ENCODE measurements around the gene SEMA3C.

SEMA3C gene

DNA sequence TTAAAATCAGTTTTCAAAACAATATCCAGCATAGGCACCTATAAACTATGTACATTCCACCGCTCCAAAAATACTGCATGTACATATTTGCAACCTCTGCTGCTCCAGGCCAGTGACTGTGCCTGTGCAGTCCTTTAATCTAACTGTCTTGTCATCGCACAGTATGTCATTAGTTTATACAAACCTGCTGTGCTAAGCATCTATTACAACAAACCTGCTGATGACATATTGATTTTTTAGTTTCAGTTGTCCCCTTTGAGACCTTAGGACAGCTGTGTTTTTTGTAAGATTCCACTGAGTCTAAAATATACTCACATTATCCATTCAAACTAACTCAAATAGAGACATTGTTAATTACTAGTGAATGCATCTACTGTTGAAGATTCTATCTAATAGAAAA, 33.1 kb downstream of the SEMA3C start:
- no peaks in the 10 kb centered on the region for H3K4me1 ChIP-seq (ENCODE audit: control insufficient read depth, low read length)
- TF ChIP-seq CTCF (IDR thresholded peaks at IDR 0.05; ENCODE audit: low read depth, low read length, poor library complexity, severe bottlenecking) (no peak), EZH2phosphoT487 (IDR thresholded peaks at IDR 0.05; ENCODE audit: borderline replicate concordance, low read length) (no peak)
- H3K27ac ChIP-seq (ENCODE audit: low read depth, low read length) = no peak overlapping the region

DNA sequence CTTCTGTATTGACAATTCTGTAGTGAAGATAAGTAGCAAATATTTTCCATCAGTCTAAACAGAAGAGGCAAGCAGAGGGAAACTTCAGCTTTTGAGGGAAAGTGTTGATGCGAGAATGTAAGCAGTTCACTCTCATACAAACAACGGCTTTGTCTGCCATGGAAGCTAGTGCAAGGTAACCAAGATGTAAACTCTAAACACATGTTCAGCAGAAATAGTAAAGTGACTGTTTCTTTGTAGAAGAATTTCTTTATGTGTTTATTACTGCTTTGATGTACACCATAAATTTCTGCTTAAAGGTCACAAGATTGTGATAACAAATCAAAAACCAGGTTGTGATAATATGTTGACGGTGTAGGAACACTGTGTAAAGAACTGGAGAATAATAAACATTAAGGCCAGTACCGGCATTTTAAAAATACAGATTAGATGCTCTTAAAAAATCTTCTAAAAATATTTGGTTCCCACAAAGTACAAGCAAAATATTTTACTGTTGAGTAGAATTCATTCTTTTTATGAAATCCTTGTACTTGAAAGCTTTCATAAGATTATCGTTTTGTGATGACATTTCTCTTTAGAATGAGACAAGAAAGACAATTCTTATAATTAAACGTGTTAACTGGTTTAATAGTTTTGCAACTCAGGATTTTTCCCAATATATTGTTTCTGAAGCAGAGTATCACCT, 34.2 kb downstream of the SEMA3C start:
- no peaks in the 10 kb centered on the region for H3F3A ChIP-seq (ENCODE audit: control insufficient read depth, insufficient read depth)
- no peak for TF ChIP-seq EZH2phosphoT487 (IDR thresholded peaks at IDR 0.05; ENCODE audit: borderline replicate concordance, low read length)
- TF ChIP-seq CTCF (IDR thresholded peaks at IDR 0.05; ENCODE audit: low read depth, low read length, poor library complexity, severe bottlenecking) = no peak
- no peaks in the 10 kb centered on the region for H3K27me3 ChIP-seq (ENCODE audit: control insufficient read depth, low read length)
- H3K36me3 ChIP-seq (ENCODE audit: control insufficient read depth, low read length) = no peaks in the 10 kb centered on the region
- no peaks in the 10 kb centered on the region for H3K9me2 ChIP-seq (replicated peaks; ENCODE audit: control insufficient read depth, low read length)
- no peaks in the 10 kb centered on the region for H4K20me1 ChIP-seq (ENCODE audit: control insufficient read depth, insufficient read depth, low read depth, low read length)
- H3K4me2 ChIP-seq (ENCODE audit: low read length) = no peak overlapping the region
- H3K4me3 ChIP-seq (ENCODE audit: low read length) = no peak overlapping the region
- no peaks in the 10 kb centered on the region for H3K9me3 ChIP-seq (ENCODE audit: control insufficient read depth, insufficient read depth, low read length)
- H3K4me1 ChIP-seq (ENCODE audit: control insufficient read depth, low read length) = no peaks in the 10 kb centered on the region
- H3K79me2 ChIP-seq (ENCODE audit: control insufficient read depth, low read length) = no peaks in the 10 kb centered on the region
- H3K27ac ChIP-seq (ENCODE audit: low read depth, low read length) = no peak overlapping the region

More for the DNA sequence above, 33.1 kb downstream of the SEMA3C start:
- no peaks in the 10 kb centered on the region for H3K27me3 ChIP-seq (ENCODE audit: control insufficient read depth, low read length)
- H3K79me2 ChIP-seq (ENCODE audit: control insufficient read depth, low read length) = no peaks in the 10 kb centered on the region
- no peaks in the 10 kb centered on the region for H4K20me1 ChIP-seq (ENCODE audit: control insufficient read depth, insufficient read depth, low read depth, low read length)
- no peaks in the 10 kb centered on the region for H3K9me2 ChIP-seq (replicated peaks; ENCODE audit: control insufficient read depth, low read length)
- H3K4me3 ChIP-seq (ENCODE audit: low read length) = no peak overlapping the region
- no peak overlapping the region for H3K4me2 ChIP-seq (ENCODE audit: low read length)
- H3K36me3 ChIP-seq (ENCODE audit: control insufficient read depth, low read length) = no peaks in the 10 kb centered on the region
- H3F3A ChIP-seq (ENCODE audit: control insufficient read depth, insufficient read depth) = no peaks in the 10 kb centered on the region
- H3K9me3 ChIP-seq (ENCODE audit: control insufficient read depth, insufficient read depth, low read length) = no peaks in the 10 kb centered on the region

GRCh38 chr7:80883154-80884025, 35.5 kb downstream of the SEMA3C start:
- Histone ChIP-seq H3K4me3 (ENCODE audit: low read length) (no peak overlapping the region), H3K9me3 (ENCODE audit: control insufficient read depth, insufficient read depth, low read length) (no peaks in the 10 kb centered on the region), H3K36me3 (ENCODE audit: control insufficient read depth, low read length) (no peaks in the 10 kb centered on the region), H3K9me2 (replicated peaks; ENCODE audit: control insufficient read depth, low read length) (no peaks in the 10 kb centered on the region), H3K4me2 (ENCODE audit: low read length) (no peak overlapping the region), H3K27ac (ENCODE audit: low read depth, low read length) (no peak overlapping the region), H3F3A (ENCODE audit: control insufficient read depth, insufficient read depth) (no peaks in the 10 kb centered on the region), H4K20me1 (ENCODE audit: control insufficient read depth, insufficient read depth, low read depth, low read length) (no peaks in the 10 kb centered on the region), H3K27me3 (ENCODE audit: control insufficient read depth, low read length) (no peaks in the 10 kb centered on the region), H3K4me1 (ENCODE audit: control insufficient read depth, low read length) (no peaks in the 10 kb centered on the region), H3K79me2 (ENCODE audit: control insufficient read depth, low read length) (no peaks in the 10 kb centered on the region)
- no peak for TF ChIP-seq EZH2phosphoT487 (IDR thresholded peaks at IDR 0.05; ENCODE audit: borderline replicate concordance, low read length)
- no peak for TF ChIP-seq CTCF (IDR thresholded peaks at IDR 0.05; ENCODE audit: low read depth, low read length, poor library complexity, severe bottlenecking)

All from DOHH2 (cell line).